TTC549 (cell line): ENCODE results near the gene USP2.

Experiments used
- FAIRE-seq: peaks from 2 replicates; lab custom pipeline; 2012; peaks lifted over from hg19 to GRCh38; lab: Jason Lieb, UNC

The USP2 gene

DNA sequence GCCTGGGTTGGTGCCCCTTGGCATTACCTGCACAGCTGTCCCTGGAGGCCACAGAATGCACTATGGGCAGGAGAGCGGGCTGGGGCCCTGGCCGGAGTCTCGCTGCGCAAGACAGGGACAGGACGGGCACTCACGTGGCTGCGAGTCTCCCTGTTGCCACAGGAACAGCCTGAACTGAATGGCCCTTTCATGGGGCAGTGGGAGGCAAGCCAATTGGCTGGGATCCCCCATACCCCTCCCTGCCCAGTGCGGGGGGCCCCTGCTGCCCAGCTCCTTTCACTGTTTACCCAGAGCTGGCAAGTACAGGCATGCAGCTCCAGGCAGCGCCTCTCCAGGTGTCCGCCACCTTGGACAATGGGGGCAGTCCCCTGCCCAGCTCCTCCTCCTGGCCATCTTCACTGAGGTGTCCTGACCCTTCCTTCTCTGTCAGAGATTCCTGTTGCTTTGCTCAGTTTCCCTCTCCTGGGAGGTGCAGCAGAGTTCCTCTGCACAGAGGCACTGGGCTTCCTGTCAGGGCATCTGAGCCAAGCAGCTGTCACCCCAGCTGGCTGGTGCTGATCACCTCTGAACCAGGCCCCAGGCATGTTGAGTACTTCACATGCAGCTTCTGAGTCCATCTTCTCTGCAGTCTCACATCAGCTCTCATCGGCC lies 5.2 kb downstream of the USP2 start:
- FAIRE-seq, result no peak

DNA sequence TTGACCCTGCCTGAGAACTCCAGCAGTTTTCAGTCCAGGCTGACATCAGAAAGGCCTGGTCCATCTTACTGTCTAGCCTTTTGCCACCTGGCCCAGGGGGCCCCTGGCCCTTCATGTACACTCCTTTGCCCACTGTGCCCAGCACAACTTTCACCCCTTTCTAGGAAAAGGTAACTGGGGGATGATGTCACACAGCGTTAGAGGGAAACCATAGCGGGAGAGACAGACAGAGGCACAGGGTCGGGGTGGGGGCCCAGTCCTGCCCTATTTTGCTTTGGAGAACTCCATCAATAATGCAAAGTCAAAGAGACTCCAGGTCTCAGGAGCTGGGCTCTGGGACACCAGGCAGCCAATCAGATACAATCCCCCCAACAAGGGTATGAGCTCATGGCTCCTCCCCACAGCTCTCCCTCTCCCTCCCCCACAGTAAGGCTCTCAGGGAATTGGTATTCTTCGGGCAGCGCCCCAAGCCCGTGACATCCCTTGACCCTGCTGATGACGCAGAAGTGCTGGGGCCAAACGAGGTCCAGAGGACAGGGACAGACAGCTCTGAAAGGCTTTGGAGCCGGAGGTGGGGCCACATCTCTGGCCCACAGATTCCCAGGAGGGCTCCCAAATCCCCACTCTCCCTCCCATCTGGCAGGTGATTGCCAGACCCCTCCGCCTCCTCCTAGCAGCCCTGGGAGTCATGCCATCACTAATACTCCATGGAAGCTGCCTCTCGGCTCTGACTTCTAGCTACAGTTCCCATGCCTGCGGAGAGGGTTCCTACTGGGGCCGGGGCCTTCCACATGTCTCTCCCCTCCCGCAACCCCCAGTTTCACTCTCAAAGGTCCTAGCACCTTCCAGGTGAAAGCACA lies 5.9 kb downstream of the USP2 start:
- FAIRE-seq, result no peak

DNA sequence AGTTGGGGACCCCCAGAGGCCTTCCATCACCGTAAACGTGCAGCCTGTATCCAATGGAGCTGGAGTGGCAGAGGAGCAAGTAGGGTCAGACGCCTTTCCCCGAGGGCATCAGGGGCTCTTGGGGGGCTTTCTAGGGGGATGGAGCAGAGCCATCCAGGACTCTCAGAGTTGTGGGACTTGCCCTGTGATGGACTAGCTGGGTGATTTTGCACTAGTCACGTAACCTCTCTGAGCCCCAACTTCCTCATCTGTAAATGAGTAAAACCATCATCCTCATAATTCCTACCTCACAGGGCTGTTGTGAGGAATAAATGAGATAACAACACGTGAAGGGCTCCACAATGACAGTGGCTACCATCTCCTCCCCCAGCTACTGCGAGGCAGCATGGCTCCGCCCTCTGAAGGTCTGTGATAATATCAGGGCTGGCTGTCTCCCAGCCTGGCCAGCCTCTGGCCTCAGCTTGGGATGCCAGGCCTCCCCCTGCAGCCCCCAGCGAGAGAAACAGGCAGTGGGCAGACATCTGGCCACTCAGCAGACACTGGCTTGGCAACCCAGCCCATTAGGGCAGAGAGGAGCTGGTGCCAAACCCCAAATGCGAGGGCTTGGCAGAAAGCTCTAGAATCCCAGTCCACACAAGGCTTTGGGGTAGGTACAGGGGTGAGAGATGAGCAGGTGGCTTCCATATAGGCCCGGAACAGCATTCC lies 6.7 kb downstream of the USP2 start:
- no peak for FAIRE-seq

DNA sequence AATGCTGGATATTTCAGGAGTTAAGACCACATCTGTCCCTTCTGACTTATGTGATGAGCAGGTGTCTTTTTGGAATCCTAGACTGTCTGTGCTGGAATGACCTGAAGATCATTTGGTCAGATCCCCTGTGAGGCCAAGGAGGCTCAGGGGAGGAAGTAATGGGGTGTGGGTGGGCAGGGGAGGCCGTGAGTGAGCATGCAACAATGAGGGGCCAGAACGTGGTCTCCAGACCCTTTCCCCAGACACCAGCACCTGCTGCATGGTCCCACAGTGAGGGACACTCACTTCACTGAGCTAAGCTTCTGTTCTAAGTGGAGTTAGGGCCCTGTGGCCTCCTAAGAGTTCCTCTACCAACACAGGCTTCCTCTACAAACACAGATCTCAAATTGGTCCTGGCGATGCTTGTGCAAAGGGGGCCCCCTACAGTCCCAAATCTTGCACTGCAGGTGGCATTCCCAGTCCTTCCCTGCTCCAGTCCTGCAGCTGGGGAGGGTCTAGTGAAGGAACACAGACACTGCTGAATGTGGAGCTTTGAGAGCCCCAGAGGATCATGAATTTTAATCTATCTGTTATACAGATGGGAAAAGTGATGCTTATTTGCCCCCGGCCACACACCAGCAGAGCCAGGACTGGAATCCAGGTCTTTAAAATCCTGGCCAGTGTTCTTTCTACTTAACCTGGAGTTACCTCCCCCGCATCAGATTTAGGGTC lies 7.4 kb downstream of the USP2 start:
- FAIRE-seq, result peak; percentile 72

DNA sequence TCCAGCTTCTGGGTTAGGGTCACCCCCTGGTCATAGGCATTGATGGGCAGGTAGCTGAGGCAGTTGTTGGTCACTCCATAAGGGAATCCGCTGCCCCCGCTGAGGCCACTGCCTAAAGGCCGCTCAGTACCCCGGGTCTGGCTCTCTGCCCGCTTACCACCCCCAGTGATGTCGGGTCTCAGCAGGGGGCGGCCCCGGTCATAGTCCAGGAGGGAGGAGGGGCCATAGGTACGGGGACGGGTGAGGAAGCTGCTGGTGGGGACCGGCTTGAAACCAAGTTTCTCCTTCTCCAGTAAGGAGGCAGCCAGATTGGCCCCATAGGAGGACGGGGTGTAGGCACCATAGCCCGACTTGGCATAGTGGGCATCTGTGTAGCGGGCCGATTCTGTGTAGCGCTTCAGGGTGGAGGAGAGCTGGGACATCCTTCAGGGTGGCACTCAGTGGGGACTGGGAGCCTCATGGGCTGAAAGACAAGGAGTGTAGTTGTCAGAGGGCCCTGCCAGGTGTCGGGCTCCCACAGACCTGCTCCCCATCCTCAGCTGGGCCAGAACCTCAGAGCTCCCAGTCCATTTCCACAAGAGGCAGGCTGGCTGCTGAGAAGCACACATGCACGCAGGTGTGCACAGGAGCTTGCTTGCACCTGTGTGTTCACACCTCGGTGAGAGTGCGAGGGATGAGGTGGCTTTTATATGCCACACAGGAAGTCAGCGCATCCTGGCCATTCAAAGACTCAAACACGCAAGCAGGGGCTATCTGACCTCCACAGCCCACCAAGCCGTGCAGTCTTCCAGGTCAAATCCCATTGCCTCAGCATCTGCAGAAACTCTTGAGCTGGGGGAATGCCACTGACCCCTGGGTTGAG lies 8.2 kb downstream of the USP2 start:
- no peak for FAIRE-seq

DNA sequence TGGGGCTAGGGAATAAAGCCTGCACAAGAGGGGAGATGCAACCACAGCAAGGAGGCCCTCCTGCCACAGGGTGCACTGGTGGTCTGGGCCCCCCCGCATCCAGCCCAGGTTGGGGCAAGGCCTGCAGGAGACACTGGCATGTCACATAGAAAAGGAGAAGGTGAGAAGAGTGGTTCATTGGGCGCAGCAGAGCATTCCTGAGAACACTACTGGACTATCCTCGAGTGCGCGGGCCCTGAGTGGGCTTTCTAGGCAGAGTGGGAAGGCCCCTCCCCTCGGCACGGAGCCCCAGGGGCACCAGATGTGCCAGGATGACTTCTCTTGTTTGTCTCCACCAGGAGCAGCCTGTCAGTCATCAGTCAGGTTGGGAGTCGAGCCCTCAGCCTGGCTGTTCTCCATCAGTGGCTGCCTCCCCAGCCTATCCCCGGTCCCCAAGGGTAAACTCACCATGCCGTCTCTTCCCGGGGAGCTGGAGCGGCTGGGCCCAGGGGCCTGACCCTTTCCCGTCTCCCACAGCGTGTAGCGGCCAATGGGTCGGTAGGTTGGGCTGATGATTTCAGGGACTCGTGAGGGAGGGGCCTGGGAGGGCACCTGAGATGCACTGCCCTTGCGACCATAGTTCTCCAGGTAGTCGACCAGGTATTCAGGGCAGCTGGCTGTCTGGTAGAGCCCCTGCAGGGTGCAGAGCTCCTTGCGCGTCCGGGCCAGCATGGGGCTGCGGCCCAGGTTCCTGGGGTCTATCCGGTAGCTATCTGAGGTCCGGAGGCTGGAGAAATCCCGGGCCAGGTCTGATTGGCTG lies 9.0 kb downstream of the USP2 start:
- no peak for FAIRE-seq

DNA sequence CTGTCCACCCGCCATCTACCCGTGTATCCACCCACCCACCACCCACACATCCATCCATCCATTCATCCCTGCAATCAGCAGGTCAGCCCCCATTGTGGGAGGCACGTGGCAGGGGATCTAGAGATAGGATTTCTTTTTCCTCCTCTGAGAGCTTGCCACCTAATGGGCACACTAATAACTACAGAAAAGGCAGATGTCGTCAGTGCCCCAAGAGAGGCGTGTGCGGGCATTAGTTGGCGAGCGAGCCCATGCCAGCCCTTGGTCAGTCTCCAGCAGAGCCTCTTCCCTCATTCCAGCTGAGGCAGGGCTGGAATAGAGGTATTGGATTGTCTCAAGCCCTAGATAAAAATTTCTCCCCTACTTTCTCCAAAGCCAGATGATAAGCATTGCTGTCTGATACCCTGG lies 9.7 kb downstream of the USP2 start:
- FAIRE-seq, result no peak

DNA sequence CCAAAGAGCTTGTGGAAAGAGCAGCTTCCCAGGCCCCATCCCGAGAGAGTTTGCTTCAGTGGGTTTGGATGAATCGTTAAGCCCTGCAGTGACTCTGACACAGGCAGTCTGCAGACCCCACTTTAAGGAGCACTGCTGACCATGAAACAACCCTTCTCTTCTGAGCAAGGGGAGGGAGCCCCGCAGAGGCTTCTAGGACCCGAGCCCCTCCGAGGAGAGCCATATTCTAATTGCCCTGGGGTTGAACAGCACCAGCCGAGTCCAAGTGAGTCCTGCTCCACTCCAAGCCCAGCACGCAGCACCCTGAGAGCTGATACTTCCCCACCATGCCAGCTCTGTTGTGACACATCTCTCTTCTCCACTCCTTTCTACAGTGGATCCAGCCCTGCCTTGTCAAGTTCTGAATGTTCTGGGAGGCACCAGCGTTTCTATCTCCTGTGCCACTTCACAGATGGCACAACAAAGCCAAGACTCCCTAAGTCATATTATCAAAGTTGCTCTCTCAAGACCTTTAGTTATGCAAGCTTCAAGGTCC lies 10.4 kb downstream of the USP2 start:
- no peak for FAIRE-seq

DNA sequence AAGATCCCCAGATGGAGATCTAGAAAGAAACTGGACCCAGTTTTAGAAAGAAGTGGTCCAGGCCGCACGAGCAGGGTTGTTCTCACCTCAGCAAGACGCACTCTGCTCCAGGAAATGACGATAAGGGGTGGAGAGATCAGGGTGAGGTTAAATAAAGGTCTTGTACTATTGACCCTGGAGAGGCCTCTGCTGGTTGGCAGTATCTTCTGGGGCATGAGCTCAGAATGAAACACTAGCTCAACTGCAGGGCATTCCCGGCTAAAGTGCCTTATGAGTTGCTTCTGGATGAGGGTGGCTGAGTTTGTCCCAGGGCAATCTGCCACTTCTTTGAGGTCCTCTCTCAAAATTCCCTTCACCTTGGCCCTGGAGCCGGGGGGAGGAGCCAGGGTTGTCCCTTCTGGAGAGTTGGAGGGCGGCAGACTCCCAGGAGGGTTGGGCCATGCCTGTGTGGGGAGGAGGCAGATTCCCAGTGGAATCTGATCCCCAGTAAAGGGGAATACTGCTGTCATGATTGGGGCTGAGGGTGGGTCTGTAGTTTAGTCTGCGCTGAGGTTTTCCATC lies 10.9 kb downstream of the USP2 start:
- FAIRE-seq, result no peak

DNA sequence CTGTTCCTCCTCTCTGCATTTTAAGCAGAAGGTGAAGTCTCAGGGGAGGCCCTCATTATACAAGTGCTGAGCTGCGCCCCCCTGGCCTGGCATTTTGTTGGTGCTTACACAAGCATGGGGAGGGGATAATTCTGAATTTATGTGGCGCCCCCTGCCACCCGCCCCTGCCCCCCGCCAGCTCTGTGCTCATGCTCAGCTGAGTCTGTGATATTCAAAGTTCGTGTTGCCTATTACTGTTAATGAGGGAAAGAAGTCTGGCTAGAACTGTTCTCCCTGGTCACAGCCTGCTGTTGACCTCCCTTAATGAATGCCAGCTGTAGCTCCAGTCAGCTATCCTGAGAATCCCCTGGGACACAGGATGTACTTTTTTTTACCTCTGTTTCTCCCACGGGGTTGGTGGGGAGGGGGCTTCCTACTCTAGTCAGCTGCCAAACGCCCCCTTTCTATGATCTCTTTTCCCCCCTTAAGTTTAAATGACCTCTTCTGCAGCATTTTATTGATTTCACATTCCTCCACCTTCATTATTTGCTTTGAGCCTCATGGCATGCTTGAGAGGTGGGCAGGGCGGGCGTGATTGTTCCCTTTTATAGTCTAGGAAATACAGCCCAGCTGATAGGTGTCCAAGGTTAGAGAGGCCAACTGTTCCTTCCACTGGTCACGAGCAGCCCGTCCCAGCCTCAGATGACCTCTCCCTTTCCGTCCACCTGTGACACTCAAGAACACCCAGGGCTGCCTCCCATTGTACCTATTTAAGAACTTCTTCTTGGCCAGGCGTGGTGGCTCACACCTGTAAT lies 12.2 kb downstream of the USP2 start:
- no peak for FAIRE-seq

DNA sequence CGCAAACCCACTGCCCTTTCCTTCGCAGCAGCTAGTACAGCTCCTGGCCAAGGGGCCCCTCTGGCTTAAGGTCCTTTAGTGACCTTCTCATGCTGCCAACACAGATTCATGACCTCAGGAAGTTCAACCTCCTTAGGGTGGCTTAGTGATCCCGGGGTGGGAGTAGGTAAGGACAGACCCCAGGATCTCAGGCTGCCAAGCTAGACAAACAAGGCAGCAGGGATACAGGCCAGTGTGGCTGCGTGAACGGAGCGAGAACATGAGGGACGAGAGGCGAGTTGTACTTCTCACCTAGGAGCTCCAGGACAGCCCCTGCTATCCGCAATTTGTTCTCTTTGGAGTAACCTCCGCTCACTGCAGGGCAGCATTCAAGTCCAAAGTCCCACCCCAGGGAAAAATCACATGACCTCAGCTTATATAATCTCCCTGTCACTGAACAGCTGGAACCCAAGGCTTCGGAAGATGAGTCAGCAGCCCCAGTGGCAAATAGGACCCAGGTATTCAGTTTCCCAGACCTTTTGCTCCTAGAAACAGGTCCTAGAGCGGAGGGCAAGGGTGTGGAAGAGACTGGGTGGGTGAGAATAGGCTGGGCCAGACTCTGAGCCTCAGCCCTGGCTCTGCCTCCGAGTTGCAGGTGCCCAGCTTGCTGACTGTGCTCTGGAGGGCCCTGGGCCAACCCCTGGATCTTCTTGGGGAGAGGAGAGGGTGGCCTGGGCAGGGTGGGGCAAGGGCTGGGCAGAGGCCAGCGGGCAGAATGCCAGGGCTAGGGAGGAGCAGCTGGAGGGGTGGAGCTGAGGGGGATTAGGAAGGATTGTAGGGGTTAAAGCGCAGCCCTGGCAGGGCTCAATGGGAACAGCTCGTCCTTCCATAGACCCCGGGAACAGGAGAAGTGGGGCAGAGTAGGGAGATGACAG lies 13.1 kb downstream of the USP2 start:
- FAIRE-seq, result no peak

DNA sequence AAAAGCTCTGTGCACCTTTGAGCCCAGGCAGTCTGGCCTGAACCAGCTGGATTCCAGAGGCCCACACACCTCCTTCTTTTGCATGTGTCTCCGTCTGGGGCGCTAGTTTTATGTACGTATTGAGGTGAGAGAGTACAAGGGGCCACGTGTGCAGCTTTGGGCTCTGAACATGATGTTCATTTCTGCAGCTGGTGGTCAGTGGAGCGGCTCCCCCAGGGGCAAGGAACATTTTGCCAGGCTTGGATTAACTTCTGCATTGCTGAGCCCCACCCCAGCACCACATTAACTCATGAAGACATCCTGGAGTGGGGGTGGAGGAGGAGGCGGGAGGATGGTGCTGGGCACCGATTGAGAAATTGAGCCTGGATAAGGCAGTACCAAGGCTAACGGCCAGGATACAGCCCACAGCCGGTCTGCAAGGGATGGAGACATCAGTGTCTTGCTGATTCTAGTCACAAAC lies 13.8 kb downstream of the USP2 start:
- no peak for FAIRE-seq

DNA sequence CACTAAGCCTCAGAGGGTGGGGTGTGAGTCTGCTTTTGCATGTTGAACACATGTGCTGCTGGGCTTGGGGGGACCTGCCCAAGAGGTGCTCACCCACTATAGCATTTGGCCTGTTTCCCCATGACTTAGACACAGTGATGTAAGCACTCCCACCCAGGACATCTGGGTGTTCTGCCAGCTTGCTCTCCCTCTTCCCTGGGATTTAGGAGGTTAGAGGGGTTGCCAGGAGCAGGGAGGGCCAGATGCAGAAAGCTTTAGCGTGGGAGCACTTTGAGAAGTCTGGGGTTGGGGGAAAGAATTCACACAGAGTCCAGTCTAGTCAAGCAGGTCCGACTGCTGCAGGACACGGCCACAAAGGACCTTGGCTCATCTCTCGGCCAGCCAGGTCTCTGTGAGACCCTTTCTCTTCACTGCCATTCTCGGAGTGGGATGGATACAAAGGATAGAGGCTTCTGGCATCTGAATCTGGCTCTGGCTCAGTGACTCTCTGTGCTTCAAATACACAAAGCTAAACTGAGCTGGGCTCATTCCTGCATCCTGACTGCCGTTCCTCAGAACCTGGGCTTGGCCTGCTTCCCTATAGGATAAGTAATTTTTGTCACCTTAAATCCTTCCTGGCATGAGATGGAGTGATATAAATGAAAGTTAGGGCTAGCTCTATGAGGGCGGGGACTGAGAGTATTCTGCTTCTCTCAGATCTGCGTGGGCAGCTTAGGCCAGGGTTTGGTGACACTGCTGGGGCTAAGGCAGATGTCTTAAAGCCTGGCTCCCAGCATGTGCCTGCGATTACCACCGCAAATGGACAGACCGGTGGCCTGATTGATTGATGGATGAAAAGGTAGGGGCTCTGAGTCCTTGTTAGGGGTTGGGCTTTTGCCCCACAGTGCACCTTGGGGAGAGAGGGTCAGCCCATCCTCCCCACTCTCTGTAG lies 14.5 kb downstream of the USP2 start:
- no peak for FAIRE-seq

DNA sequence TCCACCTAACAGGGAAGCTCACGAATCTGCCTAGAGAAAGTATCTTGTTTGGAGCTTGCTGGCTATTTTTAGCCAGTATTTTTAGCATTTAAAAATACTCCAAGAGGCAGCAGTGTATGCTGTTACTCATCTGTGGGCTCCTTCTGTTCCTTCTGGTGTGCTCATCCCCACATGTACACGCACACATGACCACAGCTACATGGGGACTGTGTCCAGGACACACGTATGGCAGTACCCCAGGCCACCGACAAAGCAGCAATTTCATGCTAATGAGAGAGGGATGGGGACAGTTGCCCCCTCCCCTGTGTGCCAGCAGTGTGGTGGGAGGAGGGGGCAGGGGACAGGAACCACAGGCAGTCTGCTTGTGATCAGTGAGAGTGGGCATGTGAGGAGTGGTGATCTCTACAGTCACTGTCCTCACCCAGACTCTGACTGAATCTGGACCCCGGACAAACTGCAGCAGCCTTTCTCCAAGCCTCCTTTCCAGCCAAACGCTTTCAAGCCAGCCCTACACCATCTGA lies 16.4 kb downstream of the USP2 start:
- FAIRE-seq, result no peak

DNA sequence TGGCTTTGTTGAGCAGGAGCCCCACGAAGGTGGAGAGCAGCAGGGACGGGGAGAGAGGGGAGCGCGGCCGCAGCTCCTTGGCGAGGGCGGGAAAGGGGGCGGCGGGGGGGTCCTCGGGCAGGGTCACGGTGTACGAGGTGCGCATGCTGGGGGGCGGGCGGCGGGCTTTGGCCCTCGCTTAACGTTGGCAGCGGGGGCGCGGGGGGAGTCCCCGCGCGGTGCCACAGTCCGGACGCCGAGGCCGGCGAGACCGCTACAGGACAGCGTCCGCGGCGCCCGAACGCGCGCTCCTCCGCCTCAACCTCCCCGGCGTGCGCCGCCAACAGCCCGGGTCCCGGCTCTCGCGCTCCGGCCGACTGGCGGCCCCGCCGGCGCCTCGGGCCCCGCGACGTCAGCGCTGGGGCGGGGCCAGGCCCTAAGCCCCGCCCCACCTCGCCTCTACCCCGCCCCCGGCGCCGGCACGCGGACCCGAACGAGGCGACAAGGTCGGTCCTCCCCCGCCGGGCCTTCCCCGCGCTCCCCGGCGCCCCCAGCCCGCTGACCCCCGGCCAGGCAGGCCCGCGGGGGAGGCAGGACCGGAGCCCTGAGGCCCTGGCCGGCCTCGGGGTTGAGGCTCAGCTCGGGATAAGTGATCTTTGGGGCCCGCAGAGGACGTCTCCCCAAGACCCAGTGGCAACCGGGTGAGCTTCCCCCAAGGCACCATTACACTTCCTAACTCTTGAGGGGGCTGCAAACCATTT lies 17.5 kb downstream of the USP2 start:
- FAIRE-seq, result no peak
